ENCODE data around the gene NKX1-1. TPM values are rescaled to one million over a fixed set of nuclear protein-coding genes. Genes with fewer than 3 reads are reported as not detected.

Gene NKX1-1
- total and polyA plus RNA-seq, 9 donors, result not detected

- no peak overlapping the region for H3K27ac ChIP-seq (ENCODE audit: low read length)
- no peaks in the 10 kb centered on the region for H3K36me3 ChIP-seq (ENCODE audit: control insufficient read depth, insufficient read depth, low read length)
- H3K4me1 ChIP-seq (ENCODE audit: control insufficient read depth, insufficient read depth, low read length), result peaks cover 3% of the 10 kb centered on the region
- H3K9me3 ChIP-seq (replicated peaks; ENCODE audit: control insufficient read depth, low read depth, low read length), result no peaks in the 10 kb centered on the region
- peaks cover 89% of the 10 kb centered on the region for H3K27me3 ChIP-seq (ENCODE audit: control insufficient read depth, insufficient read depth, low read length)
- WGBS (ENCODE audit: insufficient coverage), result 39% methylated on average over 15 of the region's 17 CpGs
- H3K4me3 ChIP-seq (ENCODE audit: low read length), result no peak overlapping the region
- DNase-seq, result no peak
These were observed 5.5 kb upstream of the NKX1-1 start for GRCh38 chr4:1411436-1412375.

- H3K27me3 ChIP-seq (ENCODE audit: control insufficient read depth, insufficient read depth, low read length), result peaks cover 82% of the 10 kb centered on the region
- 13% methylated on average over 32 of the region's 48 CpGs for WGBS (ENCODE audit: insufficient coverage)
- H3K27ac ChIP-seq (ENCODE audit: low read length), result no peak overlapping the region
- H3K4me3 ChIP-seq (ENCODE audit: low read length), result no peak overlapping the region
- peak; percentile 82 for DNase-seq
- peaks cover 3% of the 10 kb centered on the region for H3K4me1 ChIP-seq (ENCODE audit: control insufficient read depth, insufficient read depth, low read length)
- H3K9me3 ChIP-seq (replicated peaks; ENCODE audit: control insufficient read depth, low read depth, low read length), result no peaks in the 10 kb centered on the region
- no peaks in the 10 kb centered on the region for H3K36me3 ChIP-seq (ENCODE audit: control insufficient read depth, insufficient read depth, low read length)
These were observed 4.5 kb upstream of the NKX1-1 start for GRCh38 chr4:1410491-1411325.

- no peaks in the 10 kb centered on the region for H3K4me1 ChIP-seq (ENCODE audit: control insufficient read depth, insufficient read depth, low read length)
- no peaks in the 10 kb centered on the region for H3K36me3 ChIP-seq (ENCODE audit: control insufficient read depth, insufficient read depth, low read length)
- no peak overlapping the region for H3K4me3 ChIP-seq (ENCODE audit: low read length)
- H3K27ac ChIP-seq (ENCODE audit: low read length), result no peak overlapping the region
- DNase-seq, result no peak
- H3K27me3 ChIP-seq (ENCODE audit: control insufficient read depth, insufficient read depth, low read length), result peaks cover 82% of the 10 kb centered on the region
- WGBS (ENCODE audit: insufficient coverage), result 48% methylated on average over 11 of the region's 27 CpGs
- no peaks in the 10 kb centered on the region for H3K9me3 ChIP-seq (replicated peaks; ENCODE audit: control insufficient read depth, low read depth, low read length)
These were observed 3.5 kb upstream of the NKX1-1 start for GRCh38 chr4:1409491-1410425.

GRCh38 chr4:1409079-1409478 lies 2.8 kb upstream of the NKX1-1 start:
- Histone ChIP-seq H3K9me3 (replicated peaks; ENCODE audit: control insufficient read depth, low read depth, low read length) (no peaks in the 10 kb centered on the region), H3K27ac (ENCODE audit: low read length) (no peak overlapping the region), H3K4me3 (ENCODE audit: low read length) (no peak overlapping the region), H3K4me1 (ENCODE audit: control insufficient read depth, insufficient read depth, low read length) (no peaks in the 10 kb centered on the region), H3K27me3 (ENCODE audit: control insufficient read depth, insufficient read depth, low read length) (peaks cover 89% of the 10 kb centered on the region), H3K36me3 (ENCODE audit: control insufficient read depth, insufficient read depth, low read length) (no peaks in the 10 kb centered on the region)
- no peak for DNase-seq
- 16% methylated on average over 6 of the region's 14 CpGs for WGBS (ENCODE audit: insufficient coverage)

- H3K9me3 ChIP-seq (replicated peaks; ENCODE audit: control insufficient read depth, low read depth, low read length), result no peaks in the 10 kb centered on the region
- H3K36me3 ChIP-seq (ENCODE audit: control insufficient read depth, insufficient read depth, low read length), result no peaks in the 10 kb centered on the region
- no peak overlapping the region for H3K27ac ChIP-seq (ENCODE audit: low read length)
- H3K4me3 ChIP-seq (ENCODE audit: low read length), result no peak overlapping the region
- peaks cover 89% of the 10 kb centered on the region for H3K27me3 ChIP-seq (ENCODE audit: control insufficient read depth, insufficient read depth, low read length)
- DNase-seq, result no peak
- 6% methylated on average over 12 of the region's 22 CpGs for WGBS (ENCODE audit: insufficient coverage)
- H3K4me1 ChIP-seq (ENCODE audit: control insufficient read depth, insufficient read depth, low read length), result no peaks in the 10 kb centered on the region
These were observed 2.2 kb upstream of the NKX1-1 start for GRCh38 chr4:1408418-1408817.

- Histone ChIP-seq H3K27ac (ENCODE audit: low read length) (no peak overlapping the region), H3K27me3 (ENCODE audit: control insufficient read depth, insufficient read depth, low read length) (peaks cover 86% of the 10 kb centered on the region), H3K36me3 (ENCODE audit: control insufficient read depth, insufficient read depth, low read length) (no peaks in the 10 kb centered on the region), H3K9me3 (replicated peaks; ENCODE audit: control insufficient read depth, low read depth, low read length) (no peaks in the 10 kb centered on the region), H3K4me1 (ENCODE audit: control insufficient read depth, insufficient read depth, low read length) (no peaks in the 10 kb centered on the region), H3K4me3 (ENCODE audit: low read length) (no peak overlapping the region)
- 2% methylated on average over 37 of the region's 53 CpGs for WGBS (ENCODE audit: insufficient coverage)
- DNase-seq, result no peak
These were observed 1.6 kb upstream of the NKX1-1 start for GRCh38 chr4:1407657-1408333.

- H3K27me3 ChIP-seq (ENCODE audit: control insufficient read depth, insufficient read depth, low read length), result peaks cover 86% of the 10 kb centered on the region
- 5% methylated on average over 34 of the region's 50 CpGs for WGBS (ENCODE audit: insufficient coverage)
- H3K36me3 ChIP-seq (ENCODE audit: control insufficient read depth, insufficient read depth, low read length), result no peaks in the 10 kb centered on the region
- H3K27ac ChIP-seq (ENCODE audit: low read length), result no peak overlapping the region
- H3K4me3 ChIP-seq (ENCODE audit: low read length), result no peak overlapping the region
- DNase-seq, result no peak
- no peaks in the 10 kb centered on the region for H3K9me3 ChIP-seq (replicated peaks; ENCODE audit: control insufficient read depth, low read depth, low read length)
- H3K4me1 ChIP-seq (ENCODE audit: control insufficient read depth, insufficient read depth, low read length), result no peaks in the 10 kb centered on the region
These were observed 877 bp upstream of the NKX1-1 start for GRCh38 chr4:1406981-1407656.

GRCh38 chr4:1405636-1406393 lies 427 bp downstream of the NKX1-1 start:
- no peaks in the 10 kb centered on the region for H3K36me3 ChIP-seq (ENCODE audit: control insufficient read depth, insufficient read depth, low read length)
- no peaks in the 10 kb centered on the region for H3K4me1 ChIP-seq (ENCODE audit: control insufficient read depth, insufficient read depth, low read length)
- H3K27me3 ChIP-seq (ENCODE audit: control insufficient read depth, insufficient read depth, low read length), result peaks cover 86% of the 10 kb centered on the region
- no peaks in the 10 kb centered on the region for H3K9me3 ChIP-seq (replicated peaks; ENCODE audit: control insufficient read depth, low read depth, low read length)
- WGBS (ENCODE audit: insufficient coverage), result 2% methylated on average over 88 of the region's 90 CpGs
- no peak overlapping the region for H3K27ac ChIP-seq (ENCODE audit: low read length)
- DNase-seq, result no peak
- no peak overlapping the region for H3K4me3 ChIP-seq (ENCODE audit: low read length)

Data from muscle of leg (tissue), 11 donors.